SK-N-MC (cell line): ENCODE results near the gene CAMSAP1.

ENCODE experiments used
- DNase-seq: peaks from one replicate; pipeline ENCODE4 v3.0.0-alpha.2; 2011; ENCODE audit warnings: low read depth, low spot score
- H3K27ac ChIP-seq: fragments of 200-600 bp; sonication (generic); 2 replicates; pipeline ENCODE4 v1.5.1; 2016; ENCODE audit warnings: mixed run types
- H3K36me3 ChIP-seq: fragments of 200-600 bp; sonication (generic); 2 replicates; pipeline ENCODE4 v1.6.1; 2017; ENCODE audit warnings: antibody characterized with exemption, low read length, mixed read lengths; ENCODE audit not compliant: insufficient read depth
- H3K4me3 ChIP-seq: fragments of 200-600 bp; sonication (generic); 2 replicates; pipeline ENCODE4 v1.5.1; 2016
- H3K9ac ChIP-seq: fragments of 200-600 bp; sonication (generic); 2 replicates; pipeline ENCODE4 v1.8.0; 2017; ENCODE audit warnings: mixed run types, mixed read lengths; ENCODE audit not compliant: insufficient read length
- H3K9me3 ChIP-seq: fragments of 200-600 bp; sonication (generic); 2 replicates; pipeline ENCODE4 v1.6.1; 2017; ENCODE audit warnings: low read depth, mild to moderate bottlenecking, antibody characterized with exemption, low read length, moderate library complexity, mixed read lengths
- EZH2 ChIP-seq: fragments of 200-600 bp; sonication (generic); IDR thresholded peaks from one replicate; pipeline ENCODE4 v1.6.1; 2017; ENCODE audit warnings: antibody characterized with exemption
- FOXP2 ChIP-seq: optimal IDR thresholded peaks from 2 replicates; pipeline ENCODE3; 2011; ENCODE audit warnings: mild to moderate bottlenecking, moderate library complexity; ENCODE audit not compliant: insufficient read depth; ENCODE audit errors: extremely low read length, control extremely low read depth
- POLR2AphosphoS5 ChIP-seq: IDR thresholded peaks from 2 replicates; pipeline ENCODE4 v1.6.1; 2012; ENCODE audit warnings: mild to moderate bottlenecking, low read depth, low read length, borderline replicate concordance

CAMSAP1 gene

GRCh38 chr9:135910757-135911156 is 3.4 kb upstream of the CAMSAP1 start:
- H3K4me3 ChIP-seq: no peak overlapping the region
- DNase-seq: no peak
- H3K9me3 ChIP-seq: peaks cover 14% of the 10 kb centered on the region; the same call in 1 of the 2 replicates
- no peak overlapping the region for H3K9ac ChIP-seq
- no peak for TF ChIP-seq EZH2
- no peak for TF ChIP-seq POLR2AphosphoS5
- no peak for TF ChIP-seq FOXP2
- peaks cover 63% of the 10 kb centered on the region for H3K36me3 ChIP-seq
- no peak overlapping the region for H3K27ac ChIP-seq

DNA sequence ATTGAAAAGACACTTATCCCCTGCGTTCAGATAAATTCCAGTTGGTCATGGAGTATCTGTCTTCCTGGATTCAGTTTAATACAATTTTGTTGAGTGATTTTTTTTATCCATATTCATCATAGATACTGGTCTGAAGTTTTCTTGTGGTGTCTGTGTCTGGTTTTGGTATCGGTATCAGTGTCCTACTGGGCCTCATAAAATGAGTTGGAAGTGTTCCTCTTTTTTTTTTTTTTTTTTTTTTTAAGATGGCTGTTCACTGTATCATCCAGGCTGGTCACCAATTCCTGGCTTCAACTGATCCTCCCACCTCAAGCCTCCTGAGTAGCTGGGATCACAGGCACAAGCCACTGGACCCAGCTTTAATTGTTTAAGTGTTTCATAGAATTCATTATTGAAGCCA is 2.9 kb upstream of the CAMSAP1 start:
- no peak for TF ChIP-seq EZH2
- Histone ChIP-seq H3K27ac (no peak overlapping the region), H3K36me3 (peaks cover 63% of the 10 kb centered on the region), H3K4me3 (no peak overlapping the region), H3K9me3 (peaks cover 12% of the 10 kb centered on the region; the same call in 1 of the 2 replicates), H3K9ac (no peak overlapping the region)
- DNase-seq: no peak

- H3K27ac ChIP-seq: no peak overlapping the region
- H3K36me3 ChIP-seq: peaks cover 62% of the 10 kb centered on the region
- no peak overlapping the region for H3K4me3 ChIP-seq
- TF ChIP-seq FOXP2: no peak
- TF ChIP-seq EZH2: no peak
- no peak for TF ChIP-seq POLR2AphosphoS5
- no peak for DNase-seq
- H3K9ac ChIP-seq: no peak overlapping the region
- H3K9me3 ChIP-seq: peaks cover 9% of the 10 kb centered on the region; the same call in 1 of the 2 replicates
Observed at GRCh38 chr9:135909371-135909770, 2.0 kb upstream of the CAMSAP1 start.

GRCh38 chr9:135908754-135909204 is 1.4 kb upstream of the CAMSAP1 start:
- Histone ChIP-seq H3K27ac (no peak overlapping the region), H3K9me3 (peaks cover 7% of the 10 kb centered on the region; the same call in 1 of the 2 replicates), H3K9ac (no peak overlapping the region), H3K36me3 (peaks cover 59% of the 10 kb centered on the region), H3K4me3 (peak overlapping the region; percentile 90)
- TF ChIP-seq POLR2AphosphoS5: 0 out of 2 replicates have a peak, but pooled peaks have one; percentile 22
- no peak for TF ChIP-seq EZH2
- DNase-seq: no peak

- TF ChIP-seq FOXP2: no peak
- no peak for TF ChIP-seq POLR2AphosphoS5
- no peak for TF ChIP-seq EZH2
- DNase-seq: no peak
- H3K9me3 ChIP-seq: 0 out of 2 replicates have a peak, but pooled peaks cover 1% of the 10 kb centered on the region
- H3K4me3 ChIP-seq: peak overlapping the region; percentile 90
- H3K9ac ChIP-seq: peak overlapping the region; percentile 87
- peaks cover 59% of the 10 kb centered on the region for H3K36me3 ChIP-seq
- peak overlapping the region; percentile 26; the same call in 1 of the 2 replicates for H3K27ac ChIP-seq
Observed at GRCh38 chr9:135908093-135908753, 877 bp upstream of the CAMSAP1 start.

DNA sequence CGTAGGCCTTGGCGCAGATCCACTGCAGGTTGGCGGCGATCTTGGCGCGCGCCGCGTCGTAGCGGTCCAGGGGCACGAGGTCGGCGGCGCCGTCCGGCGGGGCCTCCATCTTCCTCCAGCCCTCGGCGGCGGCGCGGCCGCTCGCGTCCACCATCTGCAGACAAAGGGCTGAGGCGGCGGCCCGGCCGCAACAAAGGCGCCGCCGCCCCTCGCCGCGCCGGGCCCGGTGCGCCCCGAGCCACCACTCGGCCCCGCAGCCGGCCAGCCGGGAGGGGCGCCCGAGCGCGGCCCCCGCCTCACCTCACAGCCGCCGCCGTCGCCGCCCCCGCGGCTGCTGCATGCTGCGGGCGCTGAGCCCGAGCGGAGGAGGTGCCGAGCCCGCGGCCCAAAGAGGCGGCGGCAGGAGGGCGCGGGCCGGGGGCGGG is 328 bp downstream of the CAMSAP1 start:
- Histone ChIP-seq H3K9me3 (no peaks in the 10 kb centered on the region), H3K9ac (peak overlapping the region; percentile 63), H3K4me3 (peak overlapping the region; percentile 92), H3K36me3 (peaks cover 59% of the 10 kb centered on the region), H3K27ac (no peak overlapping the region)
- no peak for DNase-seq
- TF ChIP-seq EZH2 (no peak), FOXP2 (no peak), POLR2AphosphoS5 (no peak)

DNA sequence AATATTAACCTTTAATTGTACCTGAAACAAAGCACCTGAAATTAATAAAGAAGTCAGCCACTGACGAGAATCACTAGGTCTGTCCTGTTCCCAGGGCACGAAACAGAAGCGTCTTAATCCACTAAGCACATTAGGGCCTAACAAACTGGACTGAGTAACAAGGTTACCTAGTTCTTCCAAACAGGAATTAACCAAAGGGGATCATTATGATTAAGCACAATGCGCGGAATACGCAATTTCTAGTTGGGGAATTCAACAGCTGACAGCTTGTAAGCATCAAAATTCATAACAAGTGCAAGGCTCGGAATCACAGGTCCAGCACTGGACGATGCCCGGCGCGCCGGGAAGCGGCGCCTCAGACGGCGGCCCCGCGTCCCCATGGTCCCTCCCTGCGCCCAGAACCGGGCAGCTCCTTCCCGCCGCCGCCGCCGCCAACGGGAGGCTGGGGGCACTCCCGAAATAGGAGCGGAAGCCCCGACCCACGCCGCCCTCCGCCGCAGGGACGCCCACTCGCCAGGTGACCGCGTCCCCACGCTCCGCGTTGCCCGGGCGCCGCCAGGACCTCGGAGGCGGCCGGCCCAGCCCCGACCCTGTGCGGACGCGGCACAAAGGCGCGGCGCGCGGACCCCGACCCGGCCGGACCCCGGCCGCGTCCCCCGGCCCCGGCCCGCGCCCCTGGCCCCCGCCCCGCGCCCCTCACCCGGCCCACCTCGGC is 898 bp downstream of the CAMSAP1 start:
- no peak for DNase-seq
- Histone ChIP-seq H3K4me3 (peak overlapping the region; percentile 92), H3K9ac (peak overlapping the region; percentile 71), H3K27ac (no peak overlapping the region), H3K36me3 (peaks cover 59% of the 10 kb centered on the region), H3K9me3 (no peaks in the 10 kb centered on the region)
- TF ChIP-seq FOXP2: no peak

GRCh38 chr9:135905380-135906258 is 1.7 kb downstream of the CAMSAP1 start:
- no peak for DNase-seq
- H3K4me3 ChIP-seq: peak overlapping the region; percentile 92
- 0 out of 2 replicates have a peak overlapping the region, but pooled peaks have one; percentile 21 for H3K27ac ChIP-seq

More at GRCh38 chr9:135905380-135906258, 1.7 kb downstream of the CAMSAP1 start:
- Histone ChIP-seq H3K9me3 (no peaks in the 10 kb centered on the region), H3K9ac (peak overlapping the region; percentile 71), H3K36me3 (peaks cover 56% of the 10 kb centered on the region)
- TF ChIP-seq FOXP2 (no peak), EZH2 (no peak), POLR2AphosphoS5 (no peak)
